Keratinocyte (primary cell): ENCODE results near the gene GAB4.

Experiments
- EZH2 ChIP-seq: IDR thresholded peaks from one replicate; pipeline ENCODE4 v1.6.1; 2012; ENCODE audit warnings: inconsistent platforms, mild to moderate bottlenecking, low read length, moderate library complexity
- TF ChIP-seq, protein P1 (sequence below), 3 experiments: IDR thresholded peaks in 1 of 3; conservative IDR thresholded peaks in 1 of 3; optimal IDR thresholded peaks in 1 of 3; 2 replicates in 2 of 3; 3 replicates in 1 of 3; pipeline versions ENCODE3 to v1.5.1; 2011; ENCODE audit warnings: low read length in 3 of 3, mild to moderate bottlenecking in 3 of 3, moderate library complexity in 2 of 3, control low read depth in 1 of 3, inconsistent platforms in 1 of 3; ENCODE audit not compliant: insufficient read depth in 2 of 3; ENCODE audit errors: extremely low read depth in 1 of 3

DNA sequence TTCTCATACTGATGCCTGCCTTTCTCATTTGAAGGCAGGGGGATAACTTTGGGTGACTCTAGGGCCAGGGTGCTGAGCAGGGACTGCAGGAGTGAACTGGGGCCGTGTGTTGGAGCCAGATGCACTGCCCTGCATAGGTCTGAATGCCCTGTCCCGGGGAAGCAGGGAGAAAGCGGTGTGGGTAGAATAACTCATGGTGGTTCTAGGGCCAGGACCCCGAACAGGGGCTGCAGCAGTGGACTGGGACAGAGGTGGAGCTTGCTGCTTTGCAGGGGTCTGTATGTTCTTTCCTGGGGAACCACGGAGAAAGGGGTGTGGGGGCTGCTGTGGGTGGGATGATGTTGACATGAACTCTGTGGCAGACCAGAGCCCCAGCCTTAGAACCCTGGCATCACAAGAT lies 52.9 kb downstream of the GAB4 start:
- TF ChIP-seq, protein P1, sequence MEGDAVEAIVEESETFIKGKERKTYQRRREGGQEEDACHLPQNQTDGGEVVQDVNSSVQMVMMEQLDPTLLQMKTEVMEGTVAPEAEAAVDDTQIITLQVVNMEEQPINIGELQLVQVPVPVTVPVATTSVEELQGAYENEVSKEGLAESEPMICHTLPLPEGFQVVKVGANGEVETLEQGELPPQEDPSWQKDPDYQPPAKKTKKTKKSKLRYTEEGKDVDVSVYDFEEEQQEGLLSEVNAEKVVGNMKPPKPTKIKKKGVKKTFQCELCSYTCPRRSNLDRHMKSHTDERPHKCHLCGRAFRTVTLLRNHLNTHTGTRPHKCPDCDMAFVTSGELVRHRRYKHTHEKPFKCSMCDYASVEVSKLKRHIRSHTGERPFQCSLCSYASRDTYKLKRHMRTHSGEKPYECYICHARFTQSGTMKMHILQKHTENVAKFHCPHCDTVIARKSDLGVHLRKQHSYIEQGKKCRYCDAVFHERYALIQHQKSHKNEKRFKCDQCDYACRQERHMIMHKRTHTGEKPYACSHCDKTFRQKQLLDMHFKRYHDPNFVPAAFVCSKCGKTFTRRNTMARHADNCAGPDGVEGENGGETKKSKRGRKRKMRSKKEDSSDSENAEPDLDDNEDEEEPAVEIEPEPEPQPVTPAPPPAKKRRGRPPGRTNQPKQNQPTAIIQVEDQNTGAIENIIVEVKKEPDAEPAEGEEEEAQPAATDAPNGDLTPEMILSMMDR (optimal IDR thresholded peaks at IDR 0.05 in 1 of 3, IDR thresholded peaks at IDR 0.05 in 1 of 3, conservative IDR thresholded peaks at IDR 0.05 in 1 of 3; ENCODE audit: extremely low read depth in 1 of 3, insufficient read depth in 2 of 3, low read length in 3 of 3), result no peak
- no peak for TF ChIP-seq EZH2
